ENCODE results near the gene CLIP4.
"Not testable (repeated sequence)": the region's sequence is repeated elsewhere in the genome, so short reads cannot be mapped to it uniquely, and the experiment has no call there.

Gene CLIP4

DNA sequence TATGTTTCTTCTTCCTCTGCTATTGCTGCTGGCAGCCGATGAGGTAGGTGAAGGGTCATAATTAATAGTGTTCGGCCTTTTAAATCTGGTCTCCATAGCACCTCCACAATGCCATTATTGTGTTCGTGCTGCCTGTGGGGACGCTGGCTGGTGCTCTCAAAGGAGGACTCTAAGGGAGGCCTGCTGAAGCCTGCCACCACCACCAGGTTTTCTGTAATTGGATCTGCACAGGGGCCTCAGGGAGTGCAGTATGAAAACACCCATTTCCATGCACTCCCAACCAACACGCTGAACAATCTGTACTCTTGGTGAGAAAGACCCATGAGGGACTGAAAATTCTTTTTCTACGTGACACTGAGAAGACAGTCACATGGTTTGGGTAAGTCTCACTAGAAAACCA is 17.6 kb upstream of the CLIP4 start:
- no peak for DNase-seq (ENCODE audit: low read depth in 1 of 2, low spot score in 1 of 2)

DNA sequence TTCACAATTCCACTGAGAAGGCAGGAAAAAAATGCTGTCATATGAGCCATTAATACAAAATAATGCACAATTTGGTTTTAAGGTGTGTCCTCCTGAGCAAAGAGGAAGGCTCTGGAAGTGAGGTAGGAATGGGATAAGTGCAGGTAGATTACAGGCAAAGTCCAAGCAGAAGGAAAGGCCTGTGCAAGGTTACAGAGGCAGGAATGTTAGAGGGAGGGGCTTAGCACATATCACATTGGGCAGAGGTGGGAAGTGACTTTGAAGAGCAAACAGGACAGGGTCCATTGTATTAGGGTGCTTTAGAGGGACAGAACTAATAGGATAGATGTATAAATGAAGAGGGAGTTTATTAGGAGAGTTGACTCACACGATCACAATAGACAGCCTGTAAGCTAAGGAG is 14.7 kb upstream of the CLIP4 start:
- DNase-seq (ENCODE audit: low read depth in 1 of 2, low spot score in 1 of 2), result no peak

DNA sequence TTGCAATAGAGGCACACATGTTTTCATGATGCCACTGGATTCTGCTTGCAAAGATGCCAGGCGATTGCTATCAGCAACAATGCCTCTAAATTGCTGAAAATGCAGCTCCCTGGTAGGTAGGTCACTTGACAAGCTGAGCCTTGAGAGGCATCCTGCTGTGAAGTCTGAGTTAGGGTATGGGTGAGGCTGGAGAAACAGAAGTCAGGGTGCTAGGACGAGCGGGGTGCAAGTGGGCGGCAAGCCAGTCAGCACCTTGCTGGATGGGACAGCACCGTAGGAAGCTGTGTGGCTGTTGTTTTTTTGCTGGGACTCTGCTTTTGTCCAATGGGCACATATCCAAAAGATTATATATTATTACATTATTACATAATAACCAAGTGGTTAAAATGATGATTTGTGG is 10.5 kb upstream of the CLIP4 start:
- DNase-seq (ENCODE audit: low read depth in 1 of 2, low spot score in 1 of 2), result no peak

DNA sequence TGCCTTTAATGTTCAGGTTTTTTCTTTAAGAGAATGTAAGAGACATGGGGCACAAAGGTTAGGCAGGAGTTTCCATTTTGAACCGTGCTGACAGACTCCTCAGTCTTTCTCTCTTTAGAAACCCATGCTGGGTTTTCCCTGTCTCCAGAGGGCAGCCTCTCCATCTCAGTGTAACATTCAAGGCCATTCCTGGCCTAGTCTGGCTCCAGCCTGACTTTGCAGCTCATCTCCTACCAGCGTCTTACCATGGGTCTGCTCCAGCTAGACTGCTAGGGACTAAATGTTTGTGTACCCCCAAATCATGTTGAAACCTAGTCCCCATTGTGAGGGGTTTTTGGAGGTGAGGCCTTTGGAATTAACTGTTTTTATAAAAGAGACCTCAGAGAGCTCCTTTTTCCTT is 9.8 kb upstream of the CLIP4 start:
- no peak for DNase-seq (ENCODE audit: low read depth in 1 of 2, low spot score in 1 of 2)

DNA sequence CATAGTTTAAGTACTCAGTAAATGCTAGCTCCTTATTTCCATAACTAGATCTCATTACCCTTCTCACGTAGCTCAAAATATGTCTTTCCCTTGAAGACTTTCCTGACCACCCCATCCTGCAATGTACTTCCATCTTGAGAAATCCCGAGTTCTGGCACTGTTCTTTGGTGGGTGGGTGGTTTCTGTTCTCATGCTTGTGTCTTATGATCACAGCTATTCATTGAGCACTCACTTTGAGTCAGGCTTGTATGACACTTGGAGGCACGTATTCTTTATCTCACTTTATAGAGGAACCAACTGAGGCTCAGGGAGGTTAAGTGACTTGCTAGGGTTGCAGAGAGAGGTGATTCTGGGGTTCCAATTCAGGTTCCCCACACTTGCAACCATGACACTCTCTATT is 9.0 kb upstream of the CLIP4 start:
- no peak for DNase-seq (ENCODE audit: low read depth in 1 of 2, low spot score in 1 of 2)

DNA sequence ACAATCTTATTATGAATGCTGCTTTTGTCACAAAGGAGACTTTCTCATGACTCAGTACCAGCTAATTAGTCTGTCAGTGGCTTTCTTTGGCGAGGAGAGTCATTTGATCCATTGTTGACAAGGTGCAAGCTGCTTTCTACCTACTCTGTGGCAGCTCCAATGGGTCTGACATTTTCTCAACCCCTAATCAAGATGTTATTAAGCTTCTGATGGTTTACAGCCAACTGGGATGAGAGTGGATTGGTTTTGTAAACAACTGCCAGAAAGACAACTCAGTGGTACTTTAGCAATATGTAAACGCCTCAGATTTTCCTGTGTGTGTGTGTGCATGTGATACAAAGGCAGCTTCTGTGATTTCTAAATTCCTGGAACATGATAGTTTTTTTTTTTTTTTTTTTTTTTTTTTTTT is 8.2 kb upstream of the CLIP4 start:
- no peak for DNase-seq (ENCODE audit: low read depth in 1 of 2, low spot score in 1 of 2)

DNA sequence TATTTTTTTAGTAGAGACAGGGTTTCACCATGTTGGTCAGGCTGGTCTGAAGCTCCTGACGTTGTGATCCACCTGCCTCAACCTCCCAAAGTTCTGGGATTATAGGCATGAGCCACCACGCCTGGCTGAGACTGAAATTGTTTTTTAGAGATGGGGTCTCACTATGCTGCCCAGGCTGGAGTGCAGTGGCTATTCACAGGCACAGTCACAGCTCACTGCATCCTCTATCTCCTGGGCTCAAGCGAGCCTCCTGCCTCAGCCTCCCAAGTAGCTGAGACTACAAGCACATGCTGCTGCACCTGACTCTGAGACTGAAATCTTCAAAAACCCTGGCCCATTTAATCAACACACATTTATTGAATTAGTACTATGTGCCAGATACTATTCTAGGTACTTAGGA is 7.7 kb upstream of the CLIP4 start:
- DNase-seq (ENCODE audit: low read depth in 1 of 2, low spot score in 1 of 2), result not testable (repeated sequence)

DNA sequence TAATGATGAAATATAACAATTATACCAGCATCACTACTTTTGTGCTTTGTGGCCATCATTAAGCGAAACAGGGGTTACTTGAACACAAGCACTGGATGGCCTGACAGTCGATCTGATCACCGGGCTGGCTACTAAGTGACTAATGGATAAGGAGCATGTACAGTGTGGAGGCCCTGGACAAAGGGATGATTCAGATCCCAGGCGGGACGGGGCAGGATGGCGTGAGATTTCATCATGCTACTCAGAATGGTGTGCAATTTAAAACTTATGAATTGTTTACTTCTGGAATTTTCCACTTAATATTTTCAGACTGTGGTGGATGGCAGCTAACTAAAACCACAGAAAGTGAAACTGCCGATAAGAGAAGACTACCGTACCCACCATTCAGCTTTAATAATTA is 7.0 kb upstream of the CLIP4 start:
- no peak for DNase-seq (ENCODE audit: low read depth in 1 of 2, low spot score in 1 of 2)

DNA sequence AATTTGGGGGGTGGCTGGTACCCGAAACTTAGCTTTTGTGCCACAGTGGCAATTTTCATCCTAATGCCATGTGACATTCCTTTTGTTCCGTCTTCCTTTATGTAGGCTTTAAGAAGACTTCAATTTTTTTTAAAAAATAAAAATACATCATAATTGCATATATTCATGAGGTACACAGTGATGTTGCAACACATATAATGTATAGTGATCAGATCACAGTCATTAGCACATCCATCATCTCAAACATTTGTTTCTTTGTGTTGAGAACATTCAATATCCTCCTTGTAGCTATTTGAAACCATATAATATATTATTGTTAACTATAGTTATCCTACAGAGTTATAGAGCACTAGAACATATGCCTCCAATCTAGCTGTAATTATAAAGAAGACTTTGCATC is 6.0 kb upstream of the CLIP4 start:
- no peak for DNase-seq (ENCODE audit: low read depth in 1 of 2, low spot score in 1 of 2)

DNA sequence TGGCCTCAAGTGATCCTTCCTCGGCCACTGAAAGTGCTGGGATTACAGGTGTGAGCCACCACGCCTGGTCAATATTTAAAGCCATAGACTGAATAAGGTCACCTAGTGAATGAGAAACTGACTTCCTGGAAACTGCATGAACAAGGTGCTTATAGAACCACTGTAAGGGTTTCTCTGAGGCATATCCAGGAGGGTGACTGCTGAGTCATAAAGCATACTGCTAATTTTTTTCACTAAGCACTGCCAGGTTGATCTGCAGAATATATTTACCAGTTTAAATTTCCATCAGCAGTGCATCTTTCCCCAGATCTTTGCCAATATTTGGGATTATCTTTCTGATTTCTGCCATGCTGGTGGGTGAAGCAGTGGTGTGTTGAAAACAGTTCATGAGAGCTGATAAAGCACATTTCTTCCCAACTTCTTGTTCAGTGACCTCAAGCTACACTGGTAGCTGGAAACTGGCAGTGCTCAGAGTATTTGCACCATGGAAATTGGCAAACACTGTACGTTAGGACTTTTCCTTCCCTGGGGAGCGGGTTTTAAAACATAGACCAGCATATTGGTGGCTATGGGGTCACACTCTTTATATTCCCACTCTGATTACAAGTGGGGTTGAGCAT is 4.2 kb upstream of the CLIP4 start:
- DNase-seq (ENCODE audit: low read depth in 1 of 2, low spot score in 1 of 2), result no peak

DNA sequence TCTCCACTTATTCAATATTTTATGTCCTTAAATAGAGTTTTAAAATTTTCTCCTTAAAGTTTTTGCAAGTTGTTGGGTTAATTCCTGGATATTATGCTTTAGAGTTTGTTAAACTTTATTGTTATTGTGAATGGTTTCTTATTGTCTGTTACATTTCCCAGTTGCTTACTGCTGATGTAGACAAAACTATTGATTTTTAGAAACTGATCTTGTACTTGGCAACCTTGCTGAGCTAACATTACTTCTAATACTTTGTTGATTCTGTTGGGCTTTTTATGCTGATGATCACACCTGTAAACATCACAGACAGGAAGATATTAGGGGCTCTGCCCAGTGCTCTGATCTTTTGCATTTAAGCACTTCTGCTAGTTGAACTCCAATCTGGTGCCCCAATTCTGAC is 2.8 kb upstream of the CLIP4 start:
- DNase-seq (ENCODE audit: low read depth in 1 of 2, low spot score in 1 of 2), result no peak

DNA sequence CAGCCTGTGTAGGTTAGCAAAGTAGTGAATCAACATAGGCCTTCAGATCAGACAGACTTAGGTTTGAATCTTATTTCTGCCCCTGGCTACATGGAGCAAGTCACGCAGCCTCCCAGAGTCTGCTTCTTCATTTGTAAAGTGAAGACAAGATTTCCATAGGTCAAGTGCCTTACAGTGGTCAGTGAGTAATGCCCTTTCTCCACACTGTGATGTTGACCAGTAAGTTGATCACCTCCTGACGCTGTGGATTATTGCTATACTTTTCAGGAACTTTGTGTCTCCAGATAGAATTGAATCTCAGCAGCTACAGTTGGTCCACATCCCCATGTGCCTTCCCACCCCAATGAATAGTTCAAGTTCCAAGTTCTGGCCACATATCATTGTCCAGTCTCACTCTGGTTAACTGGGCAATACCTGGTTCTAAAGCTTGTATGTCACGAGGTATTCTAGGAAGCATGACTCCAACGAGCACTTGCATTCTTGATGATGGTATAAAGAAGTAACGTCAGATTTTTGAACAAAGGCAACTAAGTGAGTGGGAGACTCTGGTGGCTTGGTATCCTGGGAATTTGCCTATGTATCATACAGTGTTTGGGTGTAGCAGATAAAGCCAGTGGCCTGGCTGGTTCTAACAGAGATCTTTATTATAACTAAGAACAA is 2.1 kb upstream of the CLIP4 start:
- DNase-seq (ENCODE audit: low read depth in 1 of 2, low spot score in 1 of 2), result no peak

DNA sequence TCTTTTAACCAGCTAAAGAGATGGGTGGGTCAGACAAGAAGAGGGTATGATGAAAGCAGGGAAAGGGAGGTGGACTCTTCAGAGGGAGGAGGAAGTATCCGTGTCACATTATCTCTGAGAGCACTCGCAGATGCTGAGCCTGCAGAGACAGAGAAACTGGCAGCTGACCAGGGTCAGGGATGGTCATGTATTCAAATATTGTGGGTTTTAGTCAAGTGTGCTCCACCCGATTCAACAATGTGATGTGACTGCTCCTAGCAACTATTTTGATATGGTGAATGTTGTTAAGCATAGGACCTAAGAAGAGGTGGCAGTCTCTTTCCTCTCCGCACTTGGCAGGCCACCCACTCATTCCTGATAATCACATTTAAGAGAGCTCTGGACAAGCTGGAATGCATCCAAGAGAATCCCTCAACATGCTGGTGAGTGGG is 1.3 kb upstream of the CLIP4 start:
- no peak for DNase-seq (ENCODE audit: low read depth in 1 of 2, low spot score in 1 of 2)

DNA sequence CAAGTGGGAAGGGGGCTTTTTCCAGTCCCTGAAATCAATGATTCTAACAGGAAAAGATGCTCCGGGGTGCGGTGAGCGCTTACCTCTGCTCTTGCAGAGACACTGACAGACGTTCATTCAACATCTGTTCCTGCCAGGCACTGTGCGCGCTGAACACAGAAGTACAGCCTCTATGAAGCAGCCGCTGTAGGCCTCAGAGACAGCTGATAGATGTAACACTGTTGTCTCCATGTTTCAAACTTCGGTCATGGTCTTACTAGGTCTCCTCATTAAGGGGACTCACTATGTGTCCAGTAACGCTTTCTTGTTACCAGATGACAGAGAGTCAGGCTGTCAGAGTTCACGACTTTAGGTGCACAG is 649 bp upstream of the CLIP4 start:
- DNase-seq (ENCODE audit: low read depth in 1 of 2, low spot score in 1 of 2), result no peak

DNA sequence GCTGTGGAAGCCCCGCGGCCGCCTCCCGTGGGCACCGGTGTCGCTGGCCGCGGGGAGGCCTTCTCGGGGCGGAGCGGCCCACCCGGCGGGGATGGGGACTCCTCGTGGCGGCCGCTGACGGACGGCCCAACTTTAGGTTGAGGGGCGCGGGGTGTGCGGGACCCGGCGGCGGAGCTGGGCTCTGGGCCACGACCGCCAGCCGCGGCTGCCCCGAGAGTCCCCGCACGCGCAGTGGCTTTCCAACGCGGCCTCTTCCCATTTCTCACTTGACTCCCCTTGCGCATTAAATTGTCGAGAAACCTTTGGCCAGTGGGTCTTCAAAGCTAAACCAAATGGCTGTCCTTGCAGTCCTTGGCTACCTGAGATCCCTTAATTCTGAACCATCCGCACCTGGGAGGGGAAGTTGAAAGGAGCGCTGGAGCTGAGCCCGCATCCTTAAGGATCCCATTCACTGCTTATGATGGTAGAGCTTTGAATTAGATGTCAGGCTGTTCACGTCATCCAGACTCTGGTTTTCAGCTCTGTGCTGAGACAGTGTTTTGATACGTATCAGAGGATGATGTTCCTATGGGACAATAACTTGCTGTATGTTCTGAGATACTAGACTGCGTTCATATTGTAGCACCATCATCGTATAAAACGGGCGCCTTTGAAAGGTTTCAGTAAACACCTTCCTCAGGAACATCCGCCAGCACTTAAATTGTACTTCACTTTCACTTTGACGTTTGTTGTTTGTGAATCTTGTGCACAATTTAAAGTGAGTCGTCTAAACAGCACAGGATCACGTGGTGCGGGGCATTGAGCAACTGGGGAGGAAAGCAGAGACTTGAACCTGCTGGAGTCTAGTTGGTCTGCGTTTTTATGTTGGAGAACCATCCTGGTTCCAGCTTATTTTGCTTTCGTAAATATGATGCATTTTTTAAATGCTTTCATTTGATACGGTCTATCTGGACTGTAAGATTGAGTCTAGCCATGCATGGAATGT is 874 bp downstream of the CLIP4 start:
- DNase-seq (ENCODE audit: low read depth in 1 of 2, low spot score in 1 of 2), result peak; percentile 36 to 38

DNA sequence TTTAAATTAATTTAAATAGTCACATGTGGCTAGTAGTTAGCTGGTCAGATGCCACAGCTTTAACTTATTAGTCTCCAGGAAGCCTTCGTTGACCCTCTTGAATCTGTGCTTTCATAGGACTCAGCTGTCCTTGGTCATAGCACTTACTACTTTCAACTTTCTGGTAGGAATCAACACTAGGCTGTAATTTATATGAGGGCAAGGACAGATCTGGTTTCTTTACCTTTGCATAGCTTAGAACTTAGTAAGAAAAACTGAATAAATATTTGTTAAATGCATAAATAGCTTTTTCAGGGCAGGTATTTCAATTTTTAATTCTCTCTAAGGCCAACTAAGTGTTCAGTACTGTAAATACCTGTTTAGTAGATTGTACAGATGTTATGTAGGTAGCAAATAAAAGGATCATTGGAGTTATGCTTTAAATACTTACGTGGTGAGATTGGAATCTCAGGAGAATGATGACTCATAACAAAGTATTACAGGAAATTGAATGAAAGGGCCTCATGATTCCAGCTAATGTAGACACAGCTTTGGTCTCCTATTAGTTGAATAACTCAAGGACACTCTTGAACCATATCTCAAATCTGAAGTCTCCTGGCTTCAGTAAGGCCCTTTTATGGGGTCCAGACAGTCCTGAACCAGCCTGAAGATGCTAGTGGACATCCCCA is 2.6 kb downstream of the CLIP4 start:
- DNase-seq (ENCODE audit: low read depth in 1 of 2, low spot score in 1 of 2), result no peak

DNA sequence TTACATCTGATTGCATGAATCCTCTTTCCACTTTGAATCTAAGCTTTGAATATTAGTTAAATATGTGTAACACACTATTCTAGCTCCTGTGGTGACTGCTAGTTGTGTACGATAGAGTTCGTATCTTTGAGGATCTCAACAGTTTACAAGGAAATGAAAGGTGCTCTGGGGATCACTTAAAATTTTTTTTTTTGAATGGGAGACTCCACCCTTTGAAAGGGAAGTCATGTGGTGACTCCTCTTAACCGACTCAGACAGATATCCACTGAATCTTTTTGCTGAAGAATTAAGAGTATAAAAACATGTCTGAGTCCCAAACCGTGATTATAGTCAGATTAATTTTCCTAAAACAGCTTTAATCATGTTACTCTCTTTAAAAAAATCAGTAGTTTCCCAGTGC is 4.0 kb downstream of the CLIP4 start:
- DNase-seq (ENCODE audit: low read depth in 1 of 2, low spot score in 1 of 2), result no peak

DNA sequence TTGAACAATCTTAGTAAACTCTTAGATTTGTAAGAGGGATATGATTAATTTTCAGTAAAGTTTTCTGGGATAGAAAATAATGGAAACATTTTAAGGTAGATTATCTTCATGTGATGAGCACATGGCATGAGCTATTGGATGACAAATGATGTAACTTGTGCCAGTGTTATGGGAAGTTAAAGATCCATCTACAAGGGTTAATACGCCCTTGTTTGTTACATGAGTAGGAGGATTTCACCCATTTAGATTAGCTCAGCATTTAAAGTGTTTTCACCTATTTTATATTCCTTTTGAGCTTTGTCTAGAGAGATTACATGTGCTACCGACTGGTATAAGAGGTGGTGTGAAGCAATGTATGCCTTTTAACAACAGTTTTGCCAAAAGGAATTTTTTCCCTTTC is 5.6 kb downstream of the CLIP4 start:
- no peak for DNase-seq (ENCODE audit: low read depth in 1 of 2, low spot score in 1 of 2)

DNA sequence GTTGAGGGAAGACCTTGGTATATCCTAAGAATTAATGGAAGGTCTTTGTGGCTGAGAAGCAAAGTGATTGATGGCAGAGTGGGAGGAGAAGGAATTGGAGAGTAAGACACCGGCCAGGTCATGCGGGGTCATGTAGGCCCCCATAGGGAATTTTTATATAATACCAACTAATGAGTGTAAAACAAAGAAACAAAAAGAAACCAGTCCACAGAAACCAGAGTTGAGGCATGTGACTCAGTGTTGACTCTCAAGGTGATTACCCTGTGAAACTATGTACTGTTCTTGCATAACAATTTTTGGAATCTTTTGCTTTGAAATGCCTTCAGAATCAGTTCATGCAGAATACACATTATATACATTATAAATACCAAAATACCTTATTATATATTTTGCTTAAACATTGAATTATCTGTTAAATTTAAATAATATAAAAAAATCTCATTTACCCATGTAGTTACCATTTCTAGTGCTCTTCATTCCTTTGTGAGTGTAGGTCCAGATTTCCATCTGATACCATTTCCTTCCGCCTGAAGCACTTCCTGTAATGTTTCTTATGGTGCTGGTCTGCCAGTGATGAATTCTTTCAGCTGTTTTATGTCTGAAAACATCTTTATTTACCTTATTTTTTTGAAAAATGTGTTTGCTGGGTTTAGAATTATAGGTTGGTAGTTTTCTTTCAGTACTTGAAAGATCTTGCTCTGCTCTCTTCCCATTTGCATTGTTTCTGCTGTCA is 8.6 kb downstream of the CLIP4 start:
- DNase-seq (ENCODE audit: low read depth in 1 of 2, low spot score in 1 of 2), result no peak

DNA sequence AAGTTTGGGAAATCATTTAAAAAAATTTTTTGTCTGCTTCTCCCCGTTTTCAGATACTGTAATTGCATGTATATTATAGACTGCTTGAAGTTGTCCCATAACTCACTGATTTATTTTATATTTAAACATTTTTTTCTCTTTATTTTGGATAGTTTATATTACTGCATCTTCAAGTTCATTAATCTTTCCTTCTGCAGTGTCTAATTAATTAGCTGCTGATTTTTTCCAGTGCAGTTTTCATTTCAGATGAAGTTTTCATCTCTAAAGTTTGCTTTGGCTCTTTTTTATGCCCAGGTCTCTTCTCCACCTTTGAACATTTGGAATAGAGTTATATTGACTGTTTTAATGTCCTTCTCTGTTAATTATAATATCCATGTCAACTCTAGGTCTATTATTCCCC is 9.3 kb downstream of the CLIP4 start:
- DNase-seq (ENCODE audit: low read depth in 1 of 2, low spot score in 1 of 2), result no peak
